ENCODE measurements around the gene RBBP8NL.

The RBBP8NL gene

DNA sequence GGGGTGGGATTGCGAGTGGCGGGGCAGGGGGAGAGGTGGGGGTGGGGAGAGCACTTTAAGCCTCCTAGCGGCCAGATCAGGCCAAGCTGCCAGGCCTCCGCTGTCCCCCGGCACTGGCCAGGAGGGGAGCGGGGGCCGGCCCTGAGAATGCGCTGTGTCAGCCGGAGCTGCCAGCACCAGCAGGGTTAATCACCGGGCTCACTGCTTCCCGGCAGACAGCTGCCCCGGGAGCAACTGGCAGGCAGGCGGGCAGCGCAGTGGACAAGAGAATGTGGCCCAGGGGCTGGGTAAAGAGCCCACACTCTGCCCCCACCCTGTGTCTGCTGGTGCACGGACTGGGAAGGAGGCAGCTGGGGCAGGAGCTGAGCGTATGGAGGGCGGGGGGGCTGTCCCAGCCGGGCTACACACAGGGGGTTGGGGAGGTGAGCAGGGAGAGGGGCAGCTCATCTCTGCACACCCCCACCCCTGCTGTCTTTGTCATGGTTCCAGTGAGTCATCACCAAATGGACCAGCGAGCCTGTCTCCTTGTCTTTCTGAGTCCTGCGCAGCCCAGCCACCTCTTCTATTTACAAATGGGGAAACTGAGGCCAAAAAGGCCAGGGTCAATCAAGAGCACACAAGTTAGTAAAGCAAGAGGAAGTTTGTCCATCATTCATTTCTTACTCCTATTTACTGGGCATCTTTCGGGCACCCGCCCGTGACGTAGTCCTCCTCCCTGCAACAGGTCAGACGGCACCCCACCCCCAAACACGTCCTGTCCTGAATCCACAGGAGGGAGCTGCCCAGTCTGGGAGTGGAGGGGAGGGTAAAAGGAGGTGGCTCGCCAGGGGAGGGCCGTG is 58.1 kb downstream of the RBBP8NL start:
- ATAC-seq, result peak; percentile 71
- TF ChIP-seq TOX (CRISPR knock-in tag; IDR thresholded peaks at IDR 0.05; ENCODE audit: borderline replicate concordance), result no peak
- TF ChIP-seq RARB (CRISPR knock-in tag; IDR thresholded peaks at IDR 0.05), result no peak
- TF ChIP-seq ESRRG (CRISPR knock-in tag; IDR thresholded peaks at IDR 0.05), result 0 out of 2 replicates have a peak, but pooled peaks have one; percentile 20
- TF ChIP-seq TCF4 (CRISPR knock-in tag; IDR thresholded peaks at IDR 0.05; ENCODE audit: borderline replicate concordance), result no peak
- TF ChIP-seq, protein P1, sequence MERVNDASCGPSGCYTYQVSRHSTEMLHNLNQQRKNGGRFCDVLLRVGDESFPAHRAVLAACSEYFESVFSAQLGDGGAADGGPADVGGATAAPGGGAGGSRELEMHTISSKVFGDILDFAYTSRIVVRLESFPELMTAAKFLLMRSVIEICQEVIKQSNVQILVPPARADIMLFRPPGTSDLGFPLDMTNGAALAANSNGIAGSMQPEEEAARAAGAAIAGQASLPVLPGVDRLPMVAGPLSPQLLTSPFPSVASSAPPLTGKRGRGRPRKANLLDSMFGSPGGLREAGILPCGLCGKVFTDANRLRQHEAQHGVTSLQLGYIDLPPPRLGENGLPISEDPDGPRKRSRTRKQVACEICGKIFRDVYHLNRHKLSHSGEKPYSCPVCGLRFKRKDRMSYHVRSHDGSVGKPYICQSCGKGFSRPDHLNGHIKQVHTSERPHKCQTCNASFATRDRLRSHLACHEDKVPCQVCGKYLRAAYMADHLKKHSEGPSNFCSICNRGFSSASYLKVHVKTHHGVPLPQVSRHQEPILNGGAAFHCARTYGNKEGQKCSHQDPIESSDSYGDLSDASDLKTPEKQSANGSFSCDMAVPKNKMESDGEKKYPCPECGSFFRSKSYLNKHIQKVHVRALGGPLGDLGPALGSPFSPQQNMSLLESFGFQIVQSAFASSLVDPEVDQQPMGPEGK (CRISPR knock-in tag; IDR thresholded peaks at IDR 0.05; ENCODE audit: borderline replicate concordance), result peak; percentile 37; the same call in 1 of the 2 replicates

DNA sequence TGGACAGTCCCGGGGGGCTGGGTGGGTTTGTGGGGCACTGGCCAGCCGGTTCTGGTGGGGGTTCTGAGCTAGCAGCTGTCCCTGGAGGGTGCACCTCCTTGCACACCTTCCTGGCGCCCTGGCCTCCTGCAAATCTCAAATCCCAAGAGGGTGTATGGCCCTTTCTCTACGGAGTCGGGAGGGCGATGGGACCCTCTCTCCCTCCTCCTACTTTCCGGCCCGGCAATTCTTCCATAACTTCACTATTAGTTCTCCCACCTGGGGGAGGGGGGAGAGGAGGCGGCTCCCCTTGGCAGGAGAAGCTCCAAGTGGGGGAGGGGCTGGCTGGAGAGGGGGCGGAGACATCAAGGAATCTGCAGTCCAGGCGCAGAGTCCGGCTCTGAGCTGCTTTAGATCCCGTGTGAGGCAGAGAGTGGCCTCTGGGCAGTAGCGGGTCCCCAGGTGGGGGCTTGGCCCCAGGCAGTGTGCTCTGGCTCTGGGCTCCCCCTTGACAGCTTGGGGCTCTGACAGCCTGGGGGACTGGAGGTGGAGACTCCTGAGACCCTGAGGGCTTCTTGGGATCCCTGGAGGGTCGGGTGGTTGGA is 58.9 kb downstream of the RBBP8NL start:
- peak; percentile 29 for ATAC-seq
- TF ChIP-seq ESRRG (CRISPR knock-in tag; IDR thresholded peaks at IDR 0.05) (no peak), ISL1 (CRISPR knock-in tag; IDR thresholded peaks at IDR 0.05) (no peak), ZFP30 (CRISPR knock-in tag; IDR thresholded peaks at IDR 0.05) (no peak), ZFP3 (CRISPR knock-in tag; IDR thresholded peaks at IDR 0.05) (no peak), RARB (CRISPR knock-in tag; IDR thresholded peaks at IDR 0.05) (no peak), CSDC2 (CRISPR knock-in tag; IDR thresholded peaks at IDR 0.05) (no peak), GLIS3 (CRISPR knock-in tag; IDR thresholded peaks at IDR 0.05) (no peak), SNAI2 (CRISPR knock-in tag; IDR thresholded peaks at IDR 0.05) (no peak), PPARA (CRISPR knock-in tag; IDR thresholded peaks at IDR 0.05; ENCODE audit: borderline replicate concordance) (no peak), ZC3H10 (CRISPR knock-in tag; IDR thresholded peaks at IDR 0.05) (no peak), ARNTL (CRISPR knock-in tag; IDR thresholded peaks at IDR 0.05; ENCODE audit: borderline replicate concordance, low read depth) (no peak), TOX (CRISPR knock-in tag; IDR thresholded peaks at IDR 0.05; ENCODE audit: borderline replicate concordance) (no peak), BACH2 (CRISPR knock-in tag; IDR thresholded peaks at IDR 0.05; ENCODE audit: borderline replicate concordance) (no peak), ZNF70 (CRISPR knock-in tag; IDR thresholded peaks at IDR 0.05) (no peak)
- TF ChIP-seq, protein P1 (CRISPR knock-in tag; IDR thresholded peaks at IDR 0.05; ENCODE audit: borderline replicate concordance), result no peak
- TF ChIP-seq, protein P2, sequence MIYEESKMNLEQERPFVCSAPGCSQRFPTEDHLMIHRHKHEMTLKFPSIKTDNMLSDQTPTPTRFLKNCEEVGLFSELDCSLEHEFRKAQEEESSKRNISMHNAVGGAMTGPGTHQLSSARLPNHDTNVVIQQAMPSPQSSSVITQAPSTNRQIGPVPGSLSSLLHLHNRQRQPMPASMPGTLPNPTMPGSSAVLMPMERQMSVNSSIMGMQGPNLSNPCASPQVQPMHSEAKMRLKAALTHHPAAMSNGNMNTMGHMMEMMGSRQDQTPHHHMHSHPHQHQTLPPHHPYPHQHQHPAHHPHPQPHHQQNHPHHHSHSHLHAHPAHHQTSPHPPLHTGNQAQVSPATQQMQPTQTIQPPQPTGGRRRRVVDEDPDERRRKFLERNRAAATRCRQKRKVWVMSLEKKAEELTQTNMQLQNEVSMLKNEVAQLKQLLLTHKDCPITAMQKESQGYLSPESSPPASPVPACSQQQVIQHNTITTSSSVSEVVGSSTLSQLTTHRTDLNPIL (CRISPR knock-in tag; IDR thresholded peaks at IDR 0.05; ENCODE audit: low read depth), result no peak
- TF ChIP-seq, protein P3, sequence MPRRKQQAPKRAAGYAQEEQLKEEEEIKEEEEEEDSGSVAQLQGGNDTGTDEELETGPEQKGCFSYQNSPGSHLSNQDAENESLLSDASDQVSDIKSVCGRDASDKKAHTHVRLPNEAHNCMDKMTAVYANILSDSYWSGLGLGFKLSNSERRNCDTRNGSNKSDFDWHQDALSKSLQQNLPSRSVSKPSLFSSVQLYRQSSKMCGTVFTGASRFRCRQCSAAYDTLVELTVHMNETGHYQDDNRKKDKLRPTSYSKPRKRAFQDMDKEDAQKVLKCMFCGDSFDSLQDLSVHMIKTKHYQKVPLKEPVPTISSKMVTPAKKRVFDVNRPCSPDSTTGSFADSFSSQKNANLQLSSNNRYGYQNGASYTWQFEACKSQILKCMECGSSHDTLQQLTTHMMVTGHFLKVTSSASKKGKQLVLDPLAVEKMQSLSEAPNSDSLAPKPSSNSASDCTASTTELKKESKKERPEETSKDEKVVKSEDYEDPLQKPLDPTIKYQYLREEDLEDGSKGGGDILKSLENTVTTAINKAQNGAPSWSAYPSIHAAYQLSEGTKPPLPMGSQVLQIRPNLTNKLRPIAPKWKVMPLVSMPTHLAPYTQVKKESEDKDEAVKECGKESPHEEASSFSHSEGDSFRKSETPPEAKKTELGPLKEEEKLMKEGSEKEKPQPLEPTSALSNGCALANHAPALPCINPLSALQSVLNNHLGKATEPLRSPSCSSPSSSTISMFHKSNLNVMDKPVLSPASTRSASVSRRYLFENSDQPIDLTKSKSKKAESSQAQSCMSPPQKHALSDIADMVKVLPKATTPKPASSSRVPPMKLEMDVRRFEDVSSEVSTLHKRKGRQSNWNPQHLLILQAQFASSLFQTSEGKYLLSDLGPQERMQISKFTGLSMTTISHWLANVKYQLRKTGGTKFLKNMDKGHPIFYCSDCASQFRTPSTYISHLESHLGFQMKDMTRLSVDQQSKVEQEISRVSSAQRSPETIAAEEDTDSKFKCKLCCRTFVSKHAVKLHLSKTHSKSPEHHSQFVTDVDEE (CRISPR knock-in tag; IDR thresholded peaks at IDR 0.05), result no peak
- TF ChIP-seq, protein P4, sequence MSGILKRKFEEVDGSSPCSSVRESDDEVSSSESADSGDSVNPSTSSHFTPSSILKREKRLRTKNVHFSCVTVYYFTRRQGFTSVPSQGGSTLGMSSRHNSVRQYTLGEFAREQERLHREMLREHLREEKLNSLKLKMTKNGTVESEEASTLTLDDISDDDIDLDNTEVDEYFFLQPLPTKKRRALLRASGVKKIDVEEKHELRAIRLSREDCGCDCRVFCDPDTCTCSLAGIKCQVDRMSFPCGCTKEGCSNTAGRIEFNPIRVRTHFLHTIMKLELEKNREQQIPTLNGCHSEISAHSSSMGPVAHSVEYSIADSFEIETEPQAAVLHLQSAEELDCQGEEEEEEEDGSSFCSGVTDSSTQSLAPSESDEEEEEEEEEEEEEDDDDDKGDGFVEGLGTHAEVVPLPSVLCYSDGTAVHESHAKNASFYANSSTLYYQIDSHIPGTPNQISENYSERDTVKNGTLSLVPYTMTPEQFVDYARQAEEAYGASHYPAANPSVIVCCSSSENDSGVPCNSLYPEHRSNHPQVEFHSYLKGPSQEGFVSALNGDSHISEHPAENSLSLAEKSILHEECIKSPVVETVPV (CRISPR knock-in tag; IDR thresholded peaks at IDR 0.05), result no peak
- TF ChIP-seq, protein P5, sequence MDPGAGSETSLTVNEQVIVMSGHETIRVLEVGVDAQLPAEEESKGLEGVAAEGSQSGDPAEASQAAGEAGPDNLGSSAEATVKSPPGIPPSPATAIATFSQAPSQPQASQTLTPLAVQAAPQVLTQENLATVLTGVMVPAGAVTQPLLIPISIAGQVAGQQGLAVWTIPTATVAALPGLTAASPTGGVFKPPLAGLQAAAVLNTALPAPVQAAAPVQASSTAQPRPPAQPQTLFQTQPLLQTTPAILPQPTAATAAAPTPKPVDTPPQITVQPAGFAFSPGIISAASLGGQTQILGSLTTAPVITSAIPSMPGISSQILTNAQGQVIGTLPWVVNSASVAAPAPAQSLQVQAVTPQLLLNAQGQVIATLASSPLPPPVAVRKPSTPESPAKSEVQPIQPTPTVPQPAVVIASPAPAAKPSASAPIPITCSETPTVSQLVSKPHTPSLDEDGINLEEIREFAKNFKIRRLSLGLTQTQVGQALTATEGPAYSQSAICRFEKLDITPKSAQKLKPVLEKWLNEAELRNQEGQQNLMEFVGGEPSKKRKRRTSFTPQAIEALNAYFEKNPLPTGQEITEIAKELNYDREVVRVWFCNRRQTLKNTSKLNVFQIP (CRISPR knock-in tag; IDR thresholded peaks at IDR 0.05; ENCODE audit: borderline replicate concordance, low read depth), result no peak

Data from SK-N-SH treated with all-trans-retinoic acid at 6 μM for 48 hours (cell line).